Vagina (tissue), 2 donors: Measurements from ENCODE around the gene TMEM106C. TPM values are rescaled to one million over a fixed set of nuclear protein-coding genes. Genes with fewer than 3 reads are reported as not detected.

Experiments used
- DNase-seq, 2 donors: peaks; one replicate each; pipeline ENCODE4 v3.0.0-alpha.2; 2017; ENCODE audit errors: extremely low spot score in 2 of 2
- H3K27ac ChIP-seq: fragments of 200-600 bp; sonication (generic); one replicate; pipeline ENCODE4 v1.5.1; 2019
- H3K27me3 ChIP-seq: fragments of 200-600 bp; sonication (generic); one replicate; pipeline ENCODE4 v1.5.1; 2019
- H3K36me3 ChIP-seq, 2 donors: fragments of 200-600 bp; sonication (generic); one replicate each; pipeline ENCODE4 v1.5.1; 2017 to 2019
- H3K4me1 ChIP-seq: fragments of 200-600 bp; sonication (generic); one replicate; pipeline ENCODE4 v1.5.1; 2019
- H3K4me3 ChIP-seq, 2 donors: fragments of 200-600 bp; sonication (generic); 1 replicate in 1 of 2; 2 replicates in 1 of 2; pipeline ENCODE4 v1.5.1; 2016 to 2019
- H3K9me3 ChIP-seq: fragments of 200-600 bp; sonication (generic); one replicate; pipeline ENCODE4 v1.5.1; 2019
- POLR2A ChIP-seq, 2 donors: fragments of 450-650 bp; IDR thresholded peaks; one replicate each; pipeline ENCODE4 v1.6.1; 2017; ENCODE audit warnings: antibody characterized with exemption in 2 of 2, mild to moderate bottlenecking in 2 of 2, moderate library complexity in 2 of 2
- POLR2AphosphoS5 ChIP-seq, 2 donors: sonication (generic); formaldehyde crosslinking; IDR thresholded peaks; one replicate each; pipeline ENCODE4 v1.9.0; 2017; ENCODE audit warnings: antibody characterized with exemption in 2 of 2, mild to moderate bottlenecking in 2 of 2, low read depth in 1 of 2; ENCODE audit not compliant: insufficient read depth in 1 of 2
- intact Hi-C: fragments of 100-400 bp; cut with DNase I; formaldehyde crosslinking; loops from one replicate; pipeline ENCODE4 v1.15.1; 2023
- total RNA-seq: library from RNA; depleted of rRNA; stranded (reverse); fragments of >200 nt; gene quantifications from one replicate; pipeline ENCODE4 v1.2.3, GENCODE V29; 2016
- TF ChIP-seq, protein P1 (sequence below), 3 experiments: fragments of 450-650 bp in 2 of 3; fragments of 200-600 bp in 1 of 3; sonication (generic) in 1 of 3; IDR thresholded peaks; one replicate each; pipeline ENCODE4 v1.5.1; 2017 to 2019; ENCODE audit warnings: antibody characterized with exemption in 3 of 3, mild to moderate bottlenecking in 2 of 3, moderate library complexity in 2 of 3

TMEM106C gene
- total RNA-seq, 1 donor from 2014 or later = 25.3 TPM

DNA sequence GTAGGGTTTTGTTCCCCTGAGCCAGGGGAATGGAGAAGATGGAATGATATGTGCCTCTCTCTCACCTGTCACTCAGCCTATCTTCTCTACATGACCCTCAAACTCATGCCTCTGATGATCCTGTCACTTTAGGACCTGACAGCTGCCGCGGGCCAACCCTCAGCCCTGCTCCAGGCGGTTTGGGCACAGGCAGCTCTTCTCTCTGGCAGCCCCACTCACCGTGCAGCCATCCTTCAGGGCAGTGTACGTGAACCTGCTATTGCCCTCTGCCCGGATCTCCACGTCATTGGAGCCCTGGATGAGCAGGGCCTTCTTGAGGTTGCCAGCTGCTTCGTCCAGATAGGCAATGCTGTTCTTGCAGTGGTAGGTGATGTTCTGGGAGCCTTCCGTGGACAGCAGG is 10.5 kb downstream of the TMEM106C start:
- Histone ChIP-seq H3K36me3 (no peaks in the 10 kb centered on the region), H3K27me3 (no peaks in the 10 kb centered on the region), H3K4me1 (no peaks in the 10 kb centered on the region), H3K27ac (no peak overlapping the region), H3K9me3 (no peaks in the 10 kb centered on the region), H3K4me3 (no peak overlapping the region)
- TF ChIP-seq, protein P1, sequence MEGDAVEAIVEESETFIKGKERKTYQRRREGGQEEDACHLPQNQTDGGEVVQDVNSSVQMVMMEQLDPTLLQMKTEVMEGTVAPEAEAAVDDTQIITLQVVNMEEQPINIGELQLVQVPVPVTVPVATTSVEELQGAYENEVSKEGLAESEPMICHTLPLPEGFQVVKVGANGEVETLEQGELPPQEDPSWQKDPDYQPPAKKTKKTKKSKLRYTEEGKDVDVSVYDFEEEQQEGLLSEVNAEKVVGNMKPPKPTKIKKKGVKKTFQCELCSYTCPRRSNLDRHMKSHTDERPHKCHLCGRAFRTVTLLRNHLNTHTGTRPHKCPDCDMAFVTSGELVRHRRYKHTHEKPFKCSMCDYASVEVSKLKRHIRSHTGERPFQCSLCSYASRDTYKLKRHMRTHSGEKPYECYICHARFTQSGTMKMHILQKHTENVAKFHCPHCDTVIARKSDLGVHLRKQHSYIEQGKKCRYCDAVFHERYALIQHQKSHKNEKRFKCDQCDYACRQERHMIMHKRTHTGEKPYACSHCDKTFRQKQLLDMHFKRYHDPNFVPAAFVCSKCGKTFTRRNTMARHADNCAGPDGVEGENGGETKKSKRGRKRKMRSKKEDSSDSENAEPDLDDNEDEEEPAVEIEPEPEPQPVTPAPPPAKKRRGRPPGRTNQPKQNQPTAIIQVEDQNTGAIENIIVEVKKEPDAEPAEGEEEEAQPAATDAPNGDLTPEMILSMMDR (IDR thresholded peaks at IDR 0.05) = no peak
- TF ChIP-seq POLR2AphosphoS5 (IDR thresholded peaks at IDR 0.05; ENCODE audit: insufficient read depth in 1 of 2, low read depth in 1 of 2) = no peak
- TF ChIP-seq POLR2A (IDR thresholded peaks at IDR 0.05) = no peak
- intact Hi-C loops = no loop called here
- no peak for DNase-seq

DNA sequence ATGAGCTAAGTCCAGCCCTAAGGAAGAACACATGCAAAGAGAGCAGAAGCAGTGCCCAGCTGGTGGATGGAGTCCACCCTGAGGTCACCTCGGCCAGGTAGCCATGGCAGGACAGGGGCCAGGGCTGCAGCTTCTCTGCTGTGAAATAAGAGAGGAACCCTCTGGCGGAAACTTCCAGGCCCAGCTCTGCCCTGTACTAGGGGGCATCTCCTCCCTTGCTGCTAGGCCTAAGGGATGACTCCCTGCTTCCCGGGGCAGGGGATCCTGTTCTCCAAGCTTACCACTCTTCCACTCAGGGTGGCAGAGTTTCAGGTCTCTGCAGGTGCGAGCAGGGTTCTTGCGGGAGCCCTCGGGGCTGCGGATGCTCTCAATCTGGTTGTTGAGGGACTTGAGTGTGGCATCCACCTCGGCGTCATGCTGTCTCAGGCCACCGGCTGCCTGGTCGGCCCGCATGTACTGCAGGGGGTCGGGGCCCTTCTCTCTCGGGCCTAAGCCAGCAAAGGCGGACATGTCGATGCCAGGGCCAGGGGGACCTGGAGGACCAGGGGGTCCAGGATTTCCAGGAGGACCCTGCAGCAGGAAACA is 11.7 kb downstream of the TMEM106C start:
- H3K36me3 ChIP-seq = no peaks in the 10 kb centered on the region
- H3K27ac ChIP-seq = no peak overlapping the region
- no peaks in the 10 kb centered on the region for H3K9me3 ChIP-seq
- no peaks in the 10 kb centered on the region for H3K4me1 ChIP-seq
- intact Hi-C loops = no loop called here
- H3K27me3 ChIP-seq = no peaks in the 10 kb centered on the region
- no peak for TF ChIP-seq POLR2AphosphoS5 (IDR thresholded peaks at IDR 0.05; ENCODE audit: insufficient read depth in 1 of 2, low read depth in 1 of 2)
- TF ChIP-seq POLR2A (IDR thresholded peaks at IDR 0.05) = no peak
- TF ChIP-seq, protein P1 (IDR thresholded peaks at IDR 0.05) = no peak
- DNase-seq = no peak
- no peak overlapping the region for H3K4me3 ChIP-seq

DNA sequence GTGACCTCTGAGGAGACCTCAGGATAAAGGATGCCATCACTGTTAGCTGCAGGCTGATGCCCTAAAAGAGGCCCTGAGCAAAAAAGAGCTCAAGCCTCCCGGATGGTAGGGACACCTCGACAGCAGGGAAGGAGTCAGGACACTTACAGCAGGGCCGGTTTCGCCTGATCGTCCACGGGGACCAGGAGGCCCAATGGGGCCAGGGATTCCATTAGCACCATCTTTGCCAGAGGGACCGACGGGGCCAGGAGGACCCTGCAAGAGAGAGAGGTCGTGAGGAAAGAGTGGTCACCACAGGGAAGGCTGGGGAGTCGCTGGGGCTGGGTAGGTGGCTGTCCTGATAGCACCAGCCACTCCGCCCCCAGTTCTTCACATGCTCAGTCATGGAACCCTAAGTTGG is 12.4 kb downstream of the TMEM106C start:
- intact Hi-C loops = no loop called here
- DNase-seq = no peak
- Histone ChIP-seq H3K4me3 (no peak overlapping the region), H3K9me3 (no peaks in the 10 kb centered on the region), H3K27me3 (no peaks in the 10 kb centered on the region), H3K27ac (no peak overlapping the region), H3K36me3 (no peaks in the 10 kb centered on the region), H3K4me1 (no peaks in the 10 kb centered on the region)
- TF ChIP-seq POLR2A (IDR thresholded peaks at IDR 0.05) = no peak
- TF ChIP-seq, protein P1 (IDR thresholded peaks at IDR 0.05) = no peak
- no peak for TF ChIP-seq POLR2AphosphoS5 (IDR thresholded peaks at IDR 0.05; ENCODE audit: insufficient read depth in 1 of 2, low read depth in 1 of 2)

DNA sequence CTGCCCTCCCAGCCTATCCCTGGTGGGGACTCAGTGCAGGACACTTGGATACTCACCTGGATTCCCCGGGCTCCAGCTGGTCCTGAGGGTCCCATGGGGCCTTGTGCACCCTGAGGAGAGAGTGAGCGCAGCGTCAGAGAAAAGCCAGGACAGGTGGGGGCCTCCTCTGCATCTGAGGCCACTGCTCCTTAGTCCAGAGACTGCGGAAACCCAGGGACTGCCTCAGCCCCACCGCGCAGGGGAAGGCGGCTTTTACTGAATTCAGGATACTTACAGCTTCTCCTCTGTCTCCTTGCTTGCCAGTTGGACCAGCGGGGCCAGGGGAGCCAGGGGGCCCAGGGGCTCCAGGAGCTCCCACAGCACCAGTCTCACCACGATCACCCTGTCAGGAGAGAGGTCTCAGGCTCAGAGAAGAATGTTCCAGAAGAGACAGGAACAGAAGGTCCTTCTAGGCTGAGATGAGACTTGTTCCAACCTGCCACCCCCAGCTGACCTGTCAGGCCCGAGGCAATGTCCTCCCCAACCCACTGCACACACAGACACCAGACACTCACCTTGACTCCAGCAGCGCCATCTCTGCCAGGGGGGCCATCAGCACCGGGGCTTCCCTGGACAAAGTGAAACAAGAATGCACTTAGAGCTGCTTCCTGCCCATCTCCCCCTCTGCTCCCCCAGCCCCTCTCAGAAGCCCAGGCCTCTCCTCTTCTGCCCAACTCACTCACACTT is 13.8 kb downstream of the TMEM106C start:
- Histone ChIP-seq H3K9me3 (no peaks in the 10 kb centered on the region), H3K4me3 (no peak overlapping the region), H3K4me1 (no peaks in the 10 kb centered on the region), H3K36me3 (no peaks in the 10 kb centered on the region), H3K27ac (no peak overlapping the region), H3K27me3 (no peaks in the 10 kb centered on the region)
- TF ChIP-seq POLR2A (IDR thresholded peaks at IDR 0.05) = no peak
- TF ChIP-seq, protein P1 (IDR thresholded peaks at IDR 0.05) = no peak
- TF ChIP-seq POLR2AphosphoS5 (IDR thresholded peaks at IDR 0.05; ENCODE audit: insufficient read depth in 1 of 2, low read depth in 1 of 2) = no peak
- DNase-seq = no peak
- intact Hi-C loops = no loop called here
